HUDEP-2 (cell line): ENCODE measurements around the gene RTL10.
"Not testable (repeated sequence)": the region's sequence is repeated elsewhere in the genome, so short reads cannot be mapped to it uniquely, and the experiment has no call there.

Experiments used
- DNase-seq, 76 experiments: peaks; one replicate each; lab custom pipeline; 2025; ENCODE audit not compliant: unreplicated experiment in 76 of 76; lab: John Stamatoyannopoulos, UW

The RTL10 gene

DNA sequence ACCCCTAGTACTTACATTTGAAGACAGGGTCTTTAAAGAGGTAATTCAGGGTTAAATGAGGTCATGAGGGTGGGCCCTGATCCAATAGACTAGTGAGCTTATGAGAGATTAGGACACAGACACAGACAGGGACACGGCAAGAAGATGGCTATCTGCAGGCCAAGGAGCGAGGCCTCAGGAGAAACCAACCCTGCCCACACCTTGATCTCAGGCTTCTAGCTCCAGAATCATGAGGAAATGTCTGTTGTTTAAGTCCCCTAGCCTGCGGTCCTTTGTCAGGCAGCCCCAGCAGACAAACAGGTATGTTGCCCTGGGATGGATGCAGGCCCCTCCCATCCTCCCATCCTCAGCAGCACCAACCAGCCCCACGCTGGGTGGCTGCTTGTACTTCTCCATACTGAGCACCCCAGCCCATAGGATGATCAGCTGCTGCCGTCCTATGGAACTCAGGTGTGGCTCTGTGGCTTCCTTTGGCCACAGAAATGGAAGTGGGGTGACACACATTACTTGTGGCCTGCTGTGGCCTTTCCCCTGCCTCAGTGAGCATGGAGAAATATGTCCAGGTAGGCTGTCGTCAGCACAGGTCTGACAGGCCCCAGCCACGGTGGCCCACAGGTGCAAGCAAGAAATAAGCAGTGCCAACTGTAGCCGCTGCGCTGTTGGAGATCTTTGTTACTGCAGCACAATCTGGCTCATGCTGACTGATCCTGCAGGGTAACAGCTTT, 7.9 kb downstream of the RTL10 start:
- DNase-seq: no peak

- DNase-seq: no peak
Measured at GRCh38 chr22:19845054-19845722, 9.5 kb downstream of the RTL10 start.

GRCh38 chr22:19844377-19845053, 10.2 kb downstream of the RTL10 start:
- no peak for DNase-seq

DNA sequence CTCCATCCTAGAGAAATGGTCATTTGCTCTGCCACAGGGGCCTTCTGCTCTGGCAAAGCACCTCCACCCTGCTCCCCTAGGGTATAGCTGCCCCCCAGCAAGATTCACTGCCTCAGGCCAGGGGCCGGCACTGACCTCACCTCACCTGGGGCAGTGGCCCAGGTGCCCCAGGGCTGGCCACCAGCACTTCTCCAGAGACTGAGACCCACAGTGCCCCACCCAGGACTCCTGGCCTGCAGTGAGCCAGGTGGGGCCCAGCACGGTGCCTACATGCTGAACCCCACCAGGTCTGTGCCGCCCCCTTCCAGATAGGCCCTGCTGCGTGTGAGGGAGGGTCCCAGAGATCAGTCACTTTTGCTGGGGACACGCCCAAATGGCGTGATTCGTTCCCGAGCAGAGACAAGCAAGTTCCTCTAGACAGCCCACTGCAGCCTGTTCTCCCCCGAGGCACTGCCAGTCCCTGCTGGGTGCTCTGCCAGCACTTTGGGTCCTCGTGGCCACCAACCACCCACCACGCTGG, 10.8 kb downstream of the RTL10 start:
- DNase-seq: no peak

- DNase-seq: peak in 3 of 76 experiments; percentile 3 to 17 (median 14)
Measured at GRCh38 chr22:19843107-19843856, 11.4 kb downstream of the RTL10 start.

DNA sequence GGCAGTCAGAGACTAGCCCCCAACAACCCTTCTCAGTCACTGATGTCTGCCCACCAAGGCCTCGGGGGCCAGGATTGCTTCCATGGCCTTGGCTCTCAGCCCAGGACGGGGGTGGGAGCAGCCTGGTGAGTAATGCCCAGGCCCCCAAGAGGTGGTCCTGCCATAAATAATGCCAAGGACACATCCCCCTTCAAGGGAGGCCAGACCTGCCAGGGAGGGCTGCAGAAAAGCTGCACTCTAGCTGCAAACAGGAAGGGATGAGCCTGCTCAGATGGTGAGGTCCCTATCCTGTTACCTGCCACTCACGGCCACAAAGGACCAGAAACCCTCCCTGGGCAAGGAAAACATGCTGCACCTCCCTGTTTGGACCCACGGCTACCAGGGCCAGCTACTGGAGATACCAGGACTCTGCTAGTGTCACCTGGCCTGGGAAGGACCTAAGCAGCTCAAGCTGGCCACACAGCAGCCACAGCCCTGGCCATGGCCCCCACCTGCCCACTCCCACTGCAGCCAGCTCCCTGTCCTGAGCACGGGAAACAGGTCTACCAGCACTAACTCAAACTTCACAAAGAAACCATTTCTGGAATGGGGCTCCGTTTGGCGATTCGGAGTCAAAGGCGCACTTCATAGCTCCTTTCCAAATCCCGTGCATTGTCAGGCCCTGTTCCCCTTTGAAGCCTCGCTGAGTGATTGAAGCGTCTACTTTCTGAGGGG, 12.1 kb downstream of the RTL10 start:
- no peak for DNase-seq

GRCh38 chr22:19841641-19842392, 12.9 kb downstream of the RTL10 start:
- DNase-seq: no peak

DNA sequence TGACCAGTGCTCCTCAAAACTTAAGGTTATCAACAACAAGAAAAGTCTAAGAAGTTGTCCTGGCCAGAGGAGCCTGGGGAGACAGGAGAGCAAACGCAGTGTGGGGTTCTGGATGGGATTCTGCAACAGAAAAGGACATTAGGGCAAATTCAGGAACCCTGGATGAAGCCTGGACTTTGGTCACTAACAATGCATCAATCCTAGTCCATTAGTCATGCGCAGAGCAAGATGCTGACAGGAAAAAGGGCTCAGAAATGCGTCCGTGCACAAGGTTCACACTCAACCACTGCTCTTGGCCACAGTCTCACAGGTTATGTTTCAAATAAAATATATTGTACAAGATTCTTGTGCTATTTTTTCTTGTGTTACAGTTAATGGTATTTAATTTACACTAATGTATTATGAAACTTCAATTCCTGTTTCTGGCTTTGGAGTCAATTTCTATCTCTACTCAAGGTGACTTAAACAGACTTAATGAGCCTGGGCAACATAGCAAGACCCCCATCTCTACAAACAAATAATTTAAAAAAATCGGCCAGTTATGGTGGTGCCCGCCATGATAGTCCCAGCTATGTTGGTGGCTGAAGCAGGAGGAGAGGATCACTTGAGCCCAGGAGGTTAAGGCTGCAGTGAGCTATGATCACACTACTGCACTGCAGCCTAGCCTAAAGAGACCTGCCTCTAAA, 13.6 kb downstream of the RTL10 start:
- no peak for DNase-seq

DNA sequence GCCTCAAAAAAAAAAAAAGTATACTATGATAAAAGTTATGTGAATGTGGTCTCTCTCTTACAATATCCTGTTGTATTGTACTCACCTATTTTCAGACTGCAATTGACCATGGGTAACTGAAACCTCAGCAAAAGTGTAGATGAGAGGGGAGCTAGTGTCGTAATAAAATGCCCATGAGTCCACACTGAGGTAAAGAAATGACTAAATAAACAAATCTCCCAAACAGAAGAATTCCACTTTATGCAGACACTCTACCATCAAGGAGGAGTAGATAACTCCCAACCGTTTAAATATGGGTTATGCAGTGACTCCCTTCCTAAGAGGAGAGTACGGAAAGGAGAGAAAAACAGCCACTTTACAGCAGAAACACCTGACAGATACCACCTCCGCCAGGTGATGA, 14.6 kb downstream of the RTL10 start:
- no peak for DNase-seq

DNA sequence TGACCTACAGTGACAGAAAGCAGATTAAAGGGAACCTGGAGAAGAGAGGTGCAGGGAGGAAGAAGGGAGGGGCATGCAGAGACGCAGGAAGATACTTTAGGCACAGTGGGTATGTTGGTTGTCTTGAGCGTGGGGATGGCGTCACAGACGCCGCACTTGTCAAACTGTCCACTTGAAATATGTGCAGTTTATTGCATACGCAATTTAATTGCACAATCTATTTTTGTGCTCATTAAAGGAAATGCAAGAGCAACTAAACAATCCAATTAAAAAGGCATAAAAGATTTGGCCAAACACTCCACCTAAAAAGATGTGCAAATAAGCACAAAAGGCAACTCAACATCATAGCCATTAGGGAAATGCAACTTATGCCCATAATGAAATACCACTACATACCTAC, 16.8 kb downstream of the RTL10 start:
- DNase-seq: no peak

DNA sequence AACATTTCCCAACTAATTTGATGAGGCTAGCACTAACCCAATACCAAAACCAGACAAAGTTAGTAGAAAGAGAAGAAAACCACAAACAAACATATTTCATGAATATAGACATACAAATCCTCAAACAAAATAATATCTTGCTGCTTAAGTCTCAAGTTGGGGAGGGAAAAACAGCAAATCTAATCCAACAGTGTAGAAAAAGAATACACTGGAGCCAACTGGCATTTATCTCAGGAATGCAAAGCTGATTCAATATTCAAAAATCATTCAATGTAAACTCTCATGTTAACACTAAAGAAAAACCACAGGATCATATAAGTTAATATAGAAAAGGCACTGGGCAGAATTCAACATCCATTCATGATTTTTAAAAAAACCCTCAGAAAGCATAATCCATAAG, 18.2 kb downstream of the RTL10 start:
- DNase-seq: no peak

DNA sequence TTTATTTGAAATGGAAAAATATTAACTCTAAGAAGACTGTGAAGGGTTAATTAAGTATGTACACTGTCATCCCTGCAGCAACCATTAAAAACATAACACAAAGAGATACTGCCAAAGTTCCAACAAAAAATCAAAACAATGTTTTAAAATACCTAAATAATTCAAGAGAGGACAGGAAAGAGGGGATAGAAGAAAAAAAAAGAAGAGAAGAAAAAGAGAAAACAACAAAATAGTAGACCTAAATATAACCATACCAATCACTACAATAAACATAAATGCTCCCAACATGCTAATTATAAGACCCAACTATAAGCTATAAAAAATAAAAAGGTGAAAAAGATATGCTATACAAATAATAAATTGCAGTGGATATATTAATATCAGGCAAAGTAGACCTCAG, 20.1 kb downstream of the RTL10 start:
- no peak for DNase-seq

DNA sequence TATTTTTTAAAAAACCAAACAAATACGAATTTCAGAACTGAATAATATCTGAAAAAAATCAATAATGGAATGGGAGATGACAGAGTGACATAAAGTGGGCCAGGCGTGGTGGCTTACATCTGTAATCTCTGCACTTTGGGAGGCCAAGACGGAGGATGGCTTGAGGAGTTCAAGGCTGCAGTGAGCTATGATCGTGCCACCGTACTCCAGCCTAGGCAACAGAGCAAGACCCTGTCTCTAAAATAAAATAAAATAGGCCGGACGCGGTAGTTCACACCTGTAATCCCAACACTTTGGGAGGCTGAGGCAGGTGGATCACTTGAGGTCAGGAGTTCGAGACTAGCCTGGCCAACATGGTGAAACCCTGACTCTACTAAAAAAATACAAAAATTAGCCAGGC, 21.3 kb downstream of the RTL10 start:
- not testable (repeated sequence) for DNase-seq

- no peak for DNase-seq
Measured at GRCh38 chr22:19832476-19833108, 22.1 kb downstream of the RTL10 start.

- DNase-seq: not testable (repeated sequence)
Measured at GRCh38 chr22:19831979-19832378, 22.7 kb downstream of the RTL10 start.

DNA sequence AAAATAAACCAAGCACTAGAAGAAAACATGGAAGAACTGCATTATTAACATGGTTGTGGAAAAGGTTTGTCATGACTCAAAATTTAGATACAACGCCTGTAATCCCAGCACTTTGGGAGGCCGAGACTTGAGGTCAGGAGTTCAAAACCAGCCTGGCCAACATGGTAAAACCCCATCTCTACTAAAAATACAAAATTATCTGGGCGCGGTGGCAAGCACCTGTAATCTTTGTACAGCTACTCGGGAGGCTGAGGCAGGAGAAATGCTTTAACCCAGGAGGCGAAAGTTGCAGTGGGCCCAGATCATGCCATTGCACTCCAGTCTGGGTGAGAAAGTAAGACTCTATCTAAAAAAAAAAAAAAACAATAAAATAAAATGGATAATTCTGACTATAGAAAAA, 23.7 kb downstream of the RTL10 start:
- DNase-seq: no peak

DNA sequence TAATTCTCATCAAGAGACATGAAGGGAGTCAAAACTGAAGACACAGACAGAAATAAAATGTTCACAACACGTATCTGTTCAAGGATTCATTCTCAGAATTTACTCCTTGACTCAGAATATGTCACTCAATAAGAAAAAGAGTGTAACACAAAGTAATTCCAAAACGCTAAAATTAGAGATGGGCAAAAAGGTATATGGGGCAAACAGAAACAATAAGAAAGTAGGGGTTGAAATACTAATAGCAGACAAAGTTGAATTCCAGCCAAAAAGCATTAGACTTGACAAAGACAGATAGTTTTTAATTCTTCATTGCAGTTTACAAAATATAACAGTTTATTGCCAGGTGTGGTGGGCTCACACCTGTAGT, 26.7 kb downstream of the RTL10 start:
- DNase-seq: no peak

GRCh38 chr22:19827341-19828034, 27.2 kb downstream of the RTL10 start:
- DNase-seq: no peak
